Measurements from ENCODE around the gene TMEM235.
"Not testable (repeated sequence)": the region's sequence is repeated elsewhere in the genome, so short reads cannot be mapped to it uniquely, and the experiment has no call there.

Gene TMEM235

DNA sequence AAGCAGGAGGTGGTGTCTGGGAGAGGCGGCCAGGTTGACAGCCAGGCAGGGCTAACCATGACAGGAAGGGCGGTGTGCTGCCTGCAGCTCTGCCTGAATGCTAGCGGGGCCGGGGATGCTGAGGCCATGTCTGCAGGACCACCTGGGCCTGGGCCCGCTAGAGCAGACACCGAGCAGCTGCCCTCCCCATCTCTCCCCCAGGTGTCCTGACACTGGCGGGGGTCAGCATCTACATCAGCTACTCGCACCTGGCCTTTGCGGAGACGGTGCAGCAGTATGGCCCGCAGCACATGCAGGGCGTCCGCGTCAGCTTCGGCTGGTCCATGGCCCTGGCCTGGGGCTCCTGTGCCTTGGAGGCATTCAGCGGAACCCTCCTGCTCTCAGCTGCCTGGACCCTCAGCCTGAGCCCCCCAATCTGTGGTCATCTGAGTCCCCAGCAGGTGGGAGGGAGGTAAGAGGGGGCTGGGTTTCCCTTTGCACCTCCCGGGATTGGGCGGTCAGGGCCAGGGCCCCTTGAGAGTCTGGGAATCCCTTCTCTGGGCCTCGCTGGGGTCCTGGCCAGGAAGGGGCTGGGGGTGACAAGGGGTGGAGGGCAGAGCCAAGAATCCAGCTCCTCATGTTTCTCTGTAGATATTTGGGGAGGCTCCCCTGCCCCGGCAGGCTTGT, 7.5 kb downstream of the TMEM235 start:
- DNase-seq, result no peak

DNA sequence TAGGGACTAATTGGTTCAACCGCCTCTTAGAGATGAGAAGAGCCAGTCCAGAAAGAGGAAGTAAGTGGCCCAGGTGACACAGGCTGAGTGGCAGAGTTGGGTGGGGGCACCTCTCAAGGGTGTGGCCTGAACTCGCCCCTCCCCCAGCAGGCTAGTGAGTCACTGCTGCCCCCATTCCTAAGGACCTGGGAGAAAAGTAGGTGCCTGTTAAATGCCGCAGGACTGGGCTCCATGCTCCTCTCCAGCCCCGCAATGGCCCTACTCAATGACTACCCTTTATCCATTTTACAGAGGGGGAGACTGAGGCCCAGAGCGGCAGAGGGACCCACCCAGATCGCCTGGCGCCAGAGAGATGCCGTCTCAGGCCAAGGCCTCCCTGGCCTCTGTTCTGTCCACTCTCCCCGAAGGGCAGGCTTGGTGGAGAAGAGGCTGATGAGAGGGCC, 8.1 kb downstream of the TMEM235 start:
- peak in 1 of 2 donors; percentile 53 for DNase-seq

DNA sequence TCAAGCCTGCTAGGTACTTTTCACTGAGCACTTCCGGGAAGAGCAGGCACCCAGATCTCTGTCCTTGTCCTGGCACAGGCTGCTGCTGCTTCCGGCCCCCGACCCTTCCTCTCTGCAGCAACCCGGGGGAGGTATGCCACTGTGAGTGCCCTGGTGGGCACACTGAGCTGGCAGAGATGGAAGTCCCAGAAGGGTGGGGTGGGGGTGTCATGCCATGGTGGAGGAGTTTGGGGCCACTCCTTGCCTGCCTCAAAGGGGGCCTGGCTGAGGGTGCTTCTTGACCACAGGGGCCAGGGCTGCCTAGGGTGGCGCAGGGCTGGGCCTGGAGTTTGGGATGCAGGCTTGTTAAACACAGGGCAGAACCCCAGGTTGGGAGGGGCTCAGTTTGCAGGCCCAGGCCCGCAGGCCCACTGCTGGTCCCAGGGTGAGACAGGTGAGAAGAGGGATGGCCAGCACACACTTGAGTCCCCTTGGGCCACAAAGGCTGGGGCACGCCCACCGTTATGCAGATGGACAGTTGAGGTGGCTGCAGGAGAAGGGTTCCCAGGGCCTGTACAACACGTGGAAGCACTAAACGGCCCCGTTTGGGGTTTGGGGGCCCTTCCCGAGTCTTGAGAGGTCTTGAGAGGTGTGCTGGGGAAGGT, 8.7 kb downstream of the TMEM235 start:
- DNase-seq, result no peak

DNA sequence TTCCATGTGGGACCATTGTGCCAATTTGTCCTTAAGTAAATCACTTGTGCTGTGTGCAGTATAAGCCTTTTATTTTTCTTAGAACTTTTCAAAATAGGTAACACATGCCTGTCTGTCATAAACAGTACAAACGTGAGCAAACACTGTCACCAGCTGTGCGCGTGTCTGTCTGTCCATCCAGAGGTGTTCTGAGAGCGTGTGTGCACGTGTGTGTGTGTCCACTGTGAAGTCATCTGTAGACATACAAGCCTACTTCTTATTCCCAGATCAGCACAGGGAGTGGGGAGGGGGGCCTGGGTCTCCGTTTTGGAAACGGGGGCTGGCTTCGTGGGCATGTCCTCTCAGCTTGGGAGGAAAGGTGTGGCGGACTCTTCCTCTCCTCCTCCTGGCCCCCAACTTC, 9.4 kb downstream of the TMEM235 start:
- no peak for DNase-seq

DNA sequence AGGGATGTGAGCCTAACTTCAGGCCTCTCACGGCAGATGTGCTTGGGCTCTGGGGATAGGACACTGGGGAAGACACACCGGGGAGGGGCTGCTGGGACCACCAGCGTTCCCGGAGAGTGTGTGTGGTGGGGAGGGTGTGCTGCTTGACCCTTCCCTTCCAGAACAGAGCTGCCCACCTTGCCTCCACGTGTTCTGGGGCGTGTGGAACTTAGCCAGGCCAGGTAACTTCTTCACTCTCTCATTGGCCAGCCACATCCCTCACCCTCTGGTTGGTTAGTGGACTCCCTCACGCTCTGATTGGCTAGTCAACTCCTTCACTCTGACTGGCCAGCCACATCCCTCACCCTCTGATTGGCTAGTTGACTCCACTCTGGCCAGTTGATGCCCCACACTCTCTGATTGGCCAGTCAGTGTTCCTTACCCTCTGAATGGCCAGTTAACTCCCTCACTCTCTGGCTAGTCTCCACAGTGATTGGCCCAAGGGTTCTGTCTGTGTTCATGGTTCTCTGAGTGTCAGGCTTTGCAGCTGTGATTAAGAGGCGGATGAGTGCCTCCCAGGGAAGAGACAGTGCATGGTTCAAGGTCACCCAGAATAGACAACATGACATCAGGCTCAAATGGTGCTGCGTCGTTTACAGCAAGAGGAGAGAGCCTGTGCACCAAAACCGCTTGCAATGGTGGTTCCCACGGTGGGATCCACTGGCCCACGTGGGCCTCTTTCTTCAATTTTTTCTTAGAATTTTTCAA, 10.0 kb downstream of the TMEM235 start:
- no peak for DNase-seq

DNA sequence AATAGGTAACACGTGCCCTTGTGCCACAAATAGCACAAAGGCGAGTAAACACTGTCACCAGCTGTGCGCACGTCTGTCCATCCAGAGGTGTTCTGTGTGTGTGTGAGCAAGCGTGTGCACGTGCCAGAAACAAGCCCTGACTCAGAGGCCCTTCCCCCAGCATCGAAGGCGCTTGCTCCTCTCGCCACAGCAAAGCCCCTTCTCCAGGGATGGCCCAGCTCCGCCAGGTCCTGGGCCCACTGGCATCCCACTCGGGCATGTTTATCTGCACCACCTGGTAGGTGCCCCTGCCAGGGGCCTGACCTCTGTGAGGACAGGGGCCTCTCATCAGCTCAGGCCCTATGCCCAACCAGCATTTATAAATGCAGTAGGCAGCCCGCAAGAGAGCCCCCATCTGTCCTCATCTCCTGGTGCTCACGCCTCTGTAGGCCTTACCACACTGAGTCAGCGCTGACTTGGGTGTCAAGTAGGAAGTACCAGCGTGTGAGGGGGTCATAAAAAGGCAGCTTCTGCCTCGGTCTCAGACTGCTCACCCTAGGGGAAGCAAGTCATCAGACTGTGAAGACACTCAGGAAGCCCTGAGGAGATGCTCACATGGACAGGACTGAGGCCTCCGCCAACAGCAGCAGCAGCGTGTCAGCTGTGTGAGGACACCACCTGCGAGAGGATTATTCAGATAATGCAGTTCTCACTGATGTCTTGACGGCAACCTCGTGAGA, 10.8 kb downstream of the TMEM235 start:
- peak in 1 of 2 donors; percentile 52 for DNase-seq

DNA sequence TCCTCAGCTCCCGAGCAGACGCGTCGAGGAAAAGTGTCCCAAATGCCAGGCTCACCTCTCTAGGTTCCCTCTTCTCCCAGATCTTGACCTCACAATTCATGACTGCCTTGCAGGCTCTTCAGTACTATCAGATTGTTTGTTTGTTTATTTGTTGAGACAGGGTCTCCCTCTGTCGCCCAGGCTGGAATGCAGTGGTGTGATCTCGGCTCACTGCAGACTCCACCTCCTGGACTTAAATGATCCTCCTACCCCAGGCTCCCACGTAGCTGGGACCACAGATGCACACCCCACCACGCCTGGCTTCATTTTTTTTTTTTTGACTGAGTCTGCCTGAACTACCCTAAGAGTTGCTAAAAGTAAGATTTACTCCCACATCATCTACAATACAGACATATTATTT, 15.9 kb downstream of the TMEM235 start:
- DNase-seq, result no peak

DNA sequence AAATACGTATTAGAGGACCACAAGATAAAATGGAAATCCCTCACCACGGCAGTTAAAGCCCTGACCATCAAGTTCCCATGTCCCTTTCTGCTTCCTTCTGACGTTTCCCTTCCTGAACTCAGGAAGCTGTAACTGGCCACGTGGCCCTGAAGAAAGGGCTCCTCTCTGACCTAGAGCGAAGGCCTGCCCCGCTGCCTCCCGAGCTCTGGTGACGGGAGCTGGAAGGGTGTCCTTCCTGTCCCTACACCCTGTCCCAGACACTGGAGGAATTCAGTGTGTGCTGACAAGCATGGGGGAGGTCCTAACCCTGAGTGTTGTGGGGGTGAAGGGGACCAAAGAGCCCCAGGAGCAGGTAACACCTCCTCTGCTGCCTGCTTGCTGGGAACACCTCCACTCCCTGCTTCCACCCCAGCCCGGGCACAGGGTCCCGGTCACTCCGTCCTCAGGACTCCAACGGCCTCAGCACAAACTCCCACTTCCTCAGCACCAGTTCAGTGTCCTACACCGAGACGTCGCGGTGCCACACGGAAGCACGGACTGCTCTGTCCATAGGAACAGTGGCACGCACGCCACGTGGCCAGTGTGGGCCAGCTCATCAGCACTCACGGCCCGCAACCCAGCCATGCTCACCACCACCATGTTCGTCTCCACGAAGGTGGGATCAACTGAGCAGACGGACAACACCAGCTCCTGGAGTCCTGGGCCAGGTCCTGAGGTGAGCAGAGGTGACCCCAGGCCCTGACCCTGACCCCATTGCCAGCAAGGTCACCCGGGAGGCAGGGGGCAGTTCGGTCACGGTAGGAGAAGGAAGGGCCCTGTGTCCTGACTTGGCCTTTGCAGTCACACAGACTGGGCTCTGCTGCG, 16.9 kb downstream of the TMEM235 start:
- DNase-seq, result no peak

DNA sequence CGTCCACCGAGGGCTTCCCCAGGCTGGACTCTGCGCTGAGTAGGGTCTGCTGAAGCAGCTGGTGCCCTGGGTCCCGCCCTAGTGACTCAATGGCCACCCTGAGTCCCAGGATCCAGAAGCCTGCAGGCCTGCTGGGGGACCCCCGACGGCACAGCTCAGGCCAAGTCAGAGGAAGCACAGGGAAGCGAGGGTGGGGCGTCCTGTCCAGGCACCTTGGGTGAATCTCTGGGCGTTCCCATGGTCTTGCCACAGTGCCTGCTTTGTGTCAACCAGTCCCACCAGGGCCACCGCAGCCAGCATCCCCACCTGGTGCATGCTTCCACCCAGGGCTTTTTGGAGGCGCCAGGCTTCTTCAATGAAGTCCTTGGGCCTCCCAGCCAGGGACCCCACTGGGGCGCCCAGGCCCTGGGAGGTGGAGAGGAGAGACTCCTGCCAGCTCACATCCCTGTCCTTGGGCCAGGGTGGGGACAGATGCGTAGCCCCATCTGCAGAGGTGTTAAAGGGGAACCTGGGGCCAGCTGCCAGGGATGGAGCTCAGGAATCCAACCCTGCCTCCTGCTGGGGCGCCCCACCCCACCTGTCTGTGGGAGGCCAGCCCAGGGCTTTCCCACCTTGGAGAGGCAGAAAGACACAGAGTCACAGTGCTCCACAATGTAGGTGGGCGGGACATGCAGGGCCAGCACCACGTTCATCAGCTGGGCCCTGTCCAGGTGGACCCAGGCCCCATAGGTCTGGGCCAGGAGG, 17.8 kb downstream of the TMEM235 start:
- no peak for DNase-seq

DNA sequence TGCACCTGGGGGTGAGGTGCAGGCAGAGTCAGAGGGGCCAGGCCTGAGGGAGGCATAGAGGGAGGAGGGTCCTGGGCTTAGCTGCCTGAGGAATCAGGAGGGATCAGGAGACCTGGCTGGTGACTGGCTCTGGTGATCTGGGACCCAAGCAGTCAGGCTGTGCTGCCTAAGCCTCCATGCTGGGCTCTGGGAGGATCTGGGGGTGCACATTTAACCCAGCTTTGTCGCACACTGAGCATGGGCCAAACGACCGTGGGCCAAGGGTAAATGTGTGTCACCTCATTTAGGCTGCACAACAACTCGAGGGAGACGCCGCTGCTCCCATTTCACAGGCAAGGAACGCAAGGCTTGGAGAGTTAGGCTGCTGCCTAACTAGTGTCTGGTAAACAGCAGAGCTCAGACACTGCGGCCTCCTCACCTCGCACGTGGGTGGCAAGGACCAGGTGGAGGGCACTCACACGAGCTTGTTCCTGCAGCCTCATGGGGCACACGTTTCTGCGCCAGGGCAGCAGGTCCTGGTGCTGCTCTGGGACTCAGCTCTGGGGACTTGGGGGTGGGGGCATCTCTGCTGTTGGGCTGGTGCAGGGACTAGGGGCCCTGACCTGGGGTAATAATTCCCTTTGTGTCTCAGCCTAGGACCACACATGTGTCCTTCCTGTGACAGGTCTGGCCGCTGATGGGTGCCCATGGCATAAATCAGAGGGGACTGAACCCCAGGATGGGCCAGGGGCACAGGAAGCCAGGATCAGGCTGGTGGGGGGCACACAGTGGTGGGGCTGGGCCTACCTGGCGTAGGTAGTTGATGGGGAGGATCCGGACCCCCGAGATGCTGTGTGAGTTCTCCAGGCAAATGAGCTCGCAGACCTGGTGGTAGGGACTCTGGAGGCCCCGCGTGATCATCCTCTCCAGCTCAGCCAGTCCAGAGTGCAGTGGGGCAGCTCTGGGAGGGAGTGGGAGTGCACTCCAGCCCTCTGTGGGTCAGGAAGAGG, 18.7 kb downstream of the TMEM235 start:
- DNase-seq, result no peak

DNA sequence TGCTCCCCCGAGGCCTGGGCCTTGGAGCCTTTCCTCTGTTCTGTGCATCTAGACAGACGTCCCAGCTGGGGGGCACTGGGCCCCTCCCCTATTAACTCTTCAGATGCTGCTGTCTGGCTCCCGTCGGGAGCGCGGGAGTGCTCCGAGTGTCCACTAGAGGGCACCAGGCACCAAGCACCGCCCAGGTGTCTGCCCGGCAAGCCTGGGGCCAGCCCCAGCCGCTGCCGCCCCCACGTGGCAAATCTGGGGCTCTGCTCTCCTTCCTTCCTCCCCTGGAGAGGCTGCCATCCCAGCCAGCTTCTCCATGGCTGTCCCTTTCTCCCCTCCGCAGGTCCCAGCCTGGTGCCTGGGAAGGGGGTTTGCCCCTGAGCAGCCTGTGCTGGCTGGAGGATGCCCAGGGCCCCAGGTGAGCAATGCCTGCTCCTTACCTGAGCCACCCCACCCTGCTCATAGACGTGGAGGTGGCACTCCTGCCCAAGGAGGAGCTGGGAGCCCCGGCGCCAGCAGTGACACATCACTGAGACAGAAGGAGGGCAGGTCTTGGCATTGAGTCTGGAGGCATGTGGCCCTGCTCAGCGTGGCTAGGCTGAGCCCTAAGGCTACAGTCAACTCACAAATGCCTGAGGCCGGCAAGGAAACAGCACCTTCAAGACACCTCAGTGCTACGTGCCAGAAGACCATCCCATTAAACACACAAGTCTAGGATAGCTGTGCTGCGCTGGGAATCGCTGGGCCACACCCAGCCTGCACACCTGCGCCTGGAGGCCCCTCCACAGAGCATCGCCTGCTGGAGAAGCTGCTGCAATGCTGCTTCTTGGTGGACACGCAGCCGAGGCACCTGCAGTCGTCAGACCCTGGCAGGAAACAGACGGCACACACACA, 19.7 kb downstream of the TMEM235 start:
- peak; percentile 86 to 88 for DNase-seq

DNA sequence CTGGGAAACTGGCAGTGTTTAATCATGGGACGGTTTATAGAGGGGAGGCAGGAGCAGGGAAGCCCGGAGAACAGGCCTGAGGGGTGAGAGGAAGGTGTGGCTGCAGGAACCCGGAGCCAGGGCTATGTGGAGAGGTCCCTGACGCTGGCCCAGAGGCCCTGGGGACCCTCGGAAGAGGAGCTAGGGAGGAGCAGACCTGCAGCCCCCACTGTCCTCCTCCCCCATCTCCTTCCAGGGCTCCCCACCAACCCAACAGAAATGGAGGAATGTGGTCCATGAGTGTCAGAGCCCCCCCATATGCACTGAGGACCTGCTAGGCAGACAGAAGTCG, 20.3 kb downstream of the TMEM235 start:
- no peak for DNase-seq

DNA sequence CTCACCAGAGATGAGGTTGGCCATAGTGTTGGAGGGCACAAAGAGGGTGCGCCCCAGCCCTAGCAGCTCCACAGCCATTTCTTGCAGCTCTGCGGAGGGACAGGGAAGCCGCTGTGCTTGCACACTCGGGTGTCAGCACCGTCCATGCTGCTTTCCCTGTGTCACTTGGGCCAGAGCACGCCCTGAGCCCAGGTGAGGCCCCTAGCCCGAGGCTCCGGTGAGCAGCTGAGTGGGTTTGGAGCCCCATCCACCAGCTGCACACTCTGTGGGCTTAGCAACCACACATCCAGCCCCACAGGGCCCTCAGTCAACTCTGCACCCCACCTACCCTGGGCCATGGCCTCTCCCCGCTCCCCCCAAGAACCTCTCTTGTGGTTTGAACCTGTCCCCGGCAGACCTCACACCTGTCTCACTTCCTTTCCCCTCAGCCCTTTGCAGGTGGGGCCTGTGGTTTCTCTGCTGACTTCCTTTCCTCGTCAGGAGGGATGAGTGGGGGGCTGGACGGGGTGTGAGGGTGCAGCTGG, 20.7 kb downstream of the TMEM235 start:
- DNase-seq, result peak; percentile 84 to 86

DNA sequence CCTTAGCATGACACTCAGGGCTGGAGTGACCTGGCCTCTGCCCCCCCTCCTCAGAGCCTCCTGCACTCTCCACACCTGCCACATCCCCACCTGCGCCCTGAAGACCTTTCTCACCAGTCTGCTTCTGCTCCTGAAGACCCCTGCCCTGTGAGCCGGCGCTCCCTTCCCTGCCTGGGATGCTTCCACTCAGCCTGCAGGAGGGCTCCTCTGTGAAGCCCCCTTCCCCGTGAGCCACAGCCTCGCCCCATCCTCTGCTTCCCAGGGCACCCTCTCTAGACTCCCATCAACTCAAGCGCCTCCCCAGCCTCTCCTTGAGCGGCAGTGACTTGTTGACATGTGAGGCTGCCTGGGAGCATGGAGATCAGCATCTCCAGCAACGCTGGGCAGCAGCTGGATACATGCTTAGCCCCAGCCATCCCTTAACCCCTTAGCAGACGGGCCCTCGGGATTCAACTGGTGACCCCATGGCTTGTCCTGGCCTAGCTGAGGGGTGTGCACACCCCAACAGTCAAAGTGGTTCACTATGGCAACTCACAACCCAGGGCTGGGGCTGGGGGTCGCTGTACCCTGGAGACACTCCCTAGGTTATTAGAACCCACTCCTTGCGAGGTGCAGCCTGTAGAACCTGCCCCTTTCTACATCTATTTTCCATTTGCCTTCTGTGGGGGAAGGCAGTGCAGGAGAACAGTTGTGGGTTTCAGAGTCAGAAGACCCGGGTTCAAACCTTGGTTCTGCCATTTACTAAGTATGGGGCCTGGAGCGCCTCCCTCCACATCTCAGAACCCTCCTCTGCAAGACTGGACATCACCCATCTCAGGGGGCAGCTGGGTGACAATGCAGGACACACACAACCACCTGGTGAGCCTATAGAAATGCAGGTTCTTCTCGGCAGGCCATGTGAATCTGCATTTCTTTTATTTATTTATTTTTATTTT, 21.5 kb downstream of the TMEM235 start:
- DNase-seq, result no peak

DNA sequence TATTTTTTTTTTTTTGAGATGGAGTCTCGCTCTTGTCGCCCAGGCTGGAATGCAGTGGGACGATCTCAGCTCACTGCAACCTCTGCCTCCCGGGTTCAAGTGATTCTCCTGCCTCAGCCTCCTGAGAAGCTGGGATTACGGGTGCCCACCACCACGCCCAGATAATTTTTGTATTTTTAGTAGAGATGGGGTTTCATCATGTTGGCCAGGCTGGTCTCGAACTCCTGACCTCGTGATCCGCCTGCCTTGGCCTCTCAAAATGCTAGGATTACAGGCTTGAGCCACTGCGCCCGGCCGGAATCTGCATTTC, 22.2 kb downstream of the TMEM235 start:
- DNase-seq, result not testable (repeated sequence)

DNA sequence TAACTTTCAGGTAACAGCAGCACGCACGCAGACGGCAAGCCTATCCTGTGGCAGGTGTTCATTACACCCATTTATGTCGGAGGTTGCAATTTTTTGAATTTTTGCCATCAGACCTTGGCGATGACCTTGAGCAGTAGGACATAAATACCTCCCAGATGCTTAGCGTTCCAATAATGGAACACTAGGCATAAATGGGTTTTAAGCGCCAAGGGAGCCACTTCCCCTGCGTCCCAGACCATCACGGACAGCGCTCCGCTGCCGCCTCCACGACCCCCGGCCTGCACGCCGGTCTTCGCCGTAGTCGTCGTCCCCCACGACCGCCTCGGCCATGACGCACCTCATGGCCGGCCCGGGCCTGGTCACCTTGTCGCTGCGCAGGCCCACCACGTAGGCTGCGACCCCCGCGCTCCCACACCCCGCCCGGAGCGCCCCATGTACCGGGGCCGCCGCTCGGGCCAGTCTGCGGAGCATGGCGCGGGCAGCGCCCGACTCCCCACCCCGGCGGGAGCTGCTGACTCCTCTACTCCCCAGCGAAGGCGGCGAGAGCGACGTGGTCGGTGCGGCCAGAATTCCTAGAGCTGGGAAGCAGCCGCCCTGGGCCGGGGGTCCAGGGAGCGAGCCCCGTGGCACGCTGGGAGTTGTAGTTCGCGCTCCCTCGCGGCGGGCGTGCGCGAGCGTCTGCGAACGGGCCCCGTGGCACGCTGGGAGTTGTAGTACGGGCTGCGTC, 22.7 kb downstream of the TMEM235 start:
- peak; percentile 81 to 83 for DNase-seq

DNA sequence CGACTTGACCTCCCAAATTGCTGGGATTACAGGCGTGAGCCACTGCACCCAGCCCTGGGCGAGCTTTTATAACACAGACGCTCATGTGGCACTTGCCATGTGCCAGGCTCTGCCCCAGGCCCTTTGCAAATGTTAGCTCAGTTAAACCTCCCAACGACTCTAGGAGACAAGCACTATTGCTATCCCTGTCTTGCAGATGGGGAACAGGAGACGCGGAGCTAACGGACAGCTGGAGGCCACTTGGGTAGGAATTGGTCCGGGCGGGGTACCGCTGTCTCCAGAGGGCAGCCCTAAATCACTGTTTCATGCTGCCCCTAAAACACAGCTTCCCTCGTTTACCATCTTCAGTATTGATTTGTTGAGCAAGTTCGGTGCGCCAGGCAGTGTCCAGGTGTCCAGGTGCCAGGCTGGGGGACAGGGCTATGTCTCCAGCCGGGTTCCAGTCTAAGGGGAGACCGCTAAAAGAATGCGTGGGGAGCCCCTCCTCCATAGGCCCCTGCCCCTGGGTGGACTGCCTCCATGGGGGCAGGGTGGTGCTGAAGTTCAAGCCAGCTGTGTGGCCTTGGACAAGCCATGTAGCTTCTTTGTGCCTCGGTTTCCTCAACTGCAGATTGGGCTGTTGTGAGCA, 23.7 kb downstream of the TMEM235 start:
- no peak for DNase-seq

Measured in CD4-positive, alpha-beta T cell treated with Interleukin-1 beta for 1 hour (primary cell).